Panc1 (cell line): ENCODE data around the gene KTN1. TPM values are rescaled to one million over a fixed set of nuclear protein-coding genes. Genes with fewer than 3 reads are reported as not detected.

Source experiments
- ATAC-seq: fragments of 200-7000 bp; cut with Tn5 transposase; 2 replicates; pipeline ENCODE4 v1.9.1; 2020; ENCODE audit warnings: mild to moderate bottlenecking, moderate library complexity
- BruUV-seq: library from RNA; stranded (reverse); fragments of 400-500 nt; replicated peaks from 2 replicates; lab custom pipeline; 2021; lab: Mats Ljungman, UMichigan
- CTCF ChIA-PET: fragments of 300-600 bp; sonication (Branson Sonifier 250); formaldehyde crosslinking; loops from one replicate; lab custom pipeline; 2022; ENCODE audit warnings: antibody characterized with exemption; lab: Charles Lee
- POLR2A ChIA-PET: fragments of 300-600 bp; sonication (Branson Sonifier 250); formaldehyde crosslinking; loops from one replicate; lab custom pipeline; 2022; ENCODE audit warnings: antibody characterized with exemption; lab: Charles Lee
- DNase-seq: peaks from one replicate; pipeline ENCODE4 v3.0.0-alpha.2; 2010; ENCODE audit warnings: low read depth, low spot score
- H3K27ac ChIP-seq: 2 replicates; pipeline ENCODE4 v1.5.1; 2011; ENCODE audit warnings: mild to moderate bottlenecking, low read length, inconsistent platforms
- H3K27me3 ChIP-seq: fragments of 200-500 bp; sonication (Bioruptor generic); 2 replicates; pipeline ENCODE4 v1.6.0; 2014; ENCODE audit warnings: low read length, inconsistent platforms; ENCODE audit not compliant: control insufficient read depth, insufficient read depth
- H3K36me3 ChIP-seq: fragments of 200-500 bp; sonication (Bioruptor generic); 2 replicates; pipeline ENCODE4 v1.5.1; 2014; ENCODE audit warnings: inconsistent platforms, mild to moderate bottlenecking, low read length, moderate library complexity; ENCODE audit not compliant: control insufficient read depth, insufficient read depth
- H3K4me1 ChIP-seq: 2 replicates; pipeline ENCODE4 v1.5.1; 2011; ENCODE audit warnings: inconsistent platforms, mild to moderate bottlenecking, low read length, moderate library complexity; ENCODE audit not compliant: control insufficient read depth, insufficient read depth
- H3K4me3 ChIP-seq, 2 experiments: 2 replicates each; pipeline ENCODE4 v1.5.1; 2011 to 2012; ENCODE audit warnings: low read depth in 2 of 2, low read length in 2 of 2, mild to moderate bottlenecking in 2 of 2, inconsistent platforms in 1 of 2, moderate library complexity in 1 of 2
- H3K9me3 ChIP-seq: fragments of 200-500 bp; sonication (Bioruptor generic); 2 replicates; pipeline ENCODE4 v1.5.1; 2014; ENCODE audit warnings: low read depth, mild to moderate bottlenecking, inconsistent platforms, low read length, moderate library complexity; ENCODE audit not compliant: control insufficient read depth, insufficient read depth
- POLR2AphosphoS5 ChIP-seq: IDR thresholded peaks from 2 replicates; pipeline ENCODE4 v1.6.1; 2012; ENCODE audit warnings: mild to moderate bottlenecking, low read depth, low read length, moderate library complexity
- SIN3A ChIP-seq: IDR thresholded peaks from 2 replicates; pipeline ENCODE4 v1.6.1; 2012; ENCODE audit warnings: low read depth, mild to moderate bottlenecking, low read length, moderate library complexity, borderline replicate concordance; ENCODE audit not compliant: insufficient read depth
- TCF7L2 ChIP-seq: IDR thresholded peaks from 2 replicates; pipeline ENCODE4 v1.6.1; 2011; ENCODE audit warnings: mild to moderate bottlenecking, low read depth, low read length, inconsistent platforms
- in situ Hi-C: cut with HindIII; loops from 2 replicates; pipeline ENCODE4 v1.10.0; 2016; ENCODE audit warnings: low sequenced_read_pairs, low pct_unique_long_range_greater_than_20kb
- intact Hi-C: fragments of 100-400 bp; cut with micrococcal nuclease; formaldehyde crosslinking; loops from one replicate; pipeline ENCODE4 v1.10.0; 2022; ENCODE audit not compliant: unreplicated experiment
- total RNA-seq: library from RNA; stranded (reverse); gene quantifications from one replicate; pipeline ENCODE4 v1.2.1, GENCODE V29; 2021; ENCODE audit not compliant: unreplicated experiment
- TF ChIP-seq, protein P1 (sequence below), 2 experiments: IDR thresholded peaks; 2 replicates each; pipeline ENCODE4 v1.6.1; 2011 to 2012; ENCODE audit warnings: low read depth in 2 of 2, control low read depth in 1 of 2, low read length in 1 of 2, mild to moderate bottlenecking in 1 of 2, moderate library complexity in 1 of 2; ENCODE audit not compliant: insufficient read depth in 1 of 2
- TF ChIP-seq, protein P2 (sequence below): fragments of 450-650 bp; IDR thresholded peaks from 2 replicates; pipeline ENCODE4 v1.5.1; 2017; ENCODE audit warnings: mild to moderate bottlenecking

The KTN1 gene
- total RNA-seq, 1 experiment from 2014 or later, result 310 TPM

DNA sequence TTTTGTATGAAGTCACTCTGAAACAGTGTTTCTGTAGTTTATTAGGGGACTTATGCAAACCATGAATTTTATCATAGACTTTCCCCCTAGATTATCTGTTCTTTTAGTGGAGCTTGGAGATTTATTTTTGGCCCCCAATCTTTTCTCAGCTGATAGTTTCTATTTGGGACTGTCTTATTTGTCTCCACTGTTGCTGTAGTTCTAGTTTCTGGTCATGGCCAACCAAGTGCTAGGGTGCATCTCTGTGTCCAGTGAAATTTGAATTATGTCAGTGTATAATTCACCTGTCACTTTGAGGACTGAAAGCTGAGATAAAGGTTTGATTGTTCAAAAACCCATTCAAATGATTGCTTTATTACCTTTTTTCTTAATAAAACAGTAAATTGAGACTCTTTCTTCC, 61.3 kb downstream of the KTN1 start:
- no TSS peak for BruUV-seq
- intact Hi-C loops (no loop called here), in situ Hi-C loops (no loop called here)
- POLR2A ChIA-PET, result no interaction called here
- Histone ChIP-seq H3K4me3 (no peak overlapping the region), H3K36me3 (peaks cover 65% of the 10 kb centered on the region), H3K27ac (no peak overlapping the region), H3K27me3 (no peaks in the 10 kb centered on the region), H3K4me1 (no peaks in the 10 kb centered on the region), H3K9me3 (no peaks in the 10 kb centered on the region)
- no peak for DNase-seq
- ATAC-seq, result no peak
- TF ChIP-seq, protein P1, sequence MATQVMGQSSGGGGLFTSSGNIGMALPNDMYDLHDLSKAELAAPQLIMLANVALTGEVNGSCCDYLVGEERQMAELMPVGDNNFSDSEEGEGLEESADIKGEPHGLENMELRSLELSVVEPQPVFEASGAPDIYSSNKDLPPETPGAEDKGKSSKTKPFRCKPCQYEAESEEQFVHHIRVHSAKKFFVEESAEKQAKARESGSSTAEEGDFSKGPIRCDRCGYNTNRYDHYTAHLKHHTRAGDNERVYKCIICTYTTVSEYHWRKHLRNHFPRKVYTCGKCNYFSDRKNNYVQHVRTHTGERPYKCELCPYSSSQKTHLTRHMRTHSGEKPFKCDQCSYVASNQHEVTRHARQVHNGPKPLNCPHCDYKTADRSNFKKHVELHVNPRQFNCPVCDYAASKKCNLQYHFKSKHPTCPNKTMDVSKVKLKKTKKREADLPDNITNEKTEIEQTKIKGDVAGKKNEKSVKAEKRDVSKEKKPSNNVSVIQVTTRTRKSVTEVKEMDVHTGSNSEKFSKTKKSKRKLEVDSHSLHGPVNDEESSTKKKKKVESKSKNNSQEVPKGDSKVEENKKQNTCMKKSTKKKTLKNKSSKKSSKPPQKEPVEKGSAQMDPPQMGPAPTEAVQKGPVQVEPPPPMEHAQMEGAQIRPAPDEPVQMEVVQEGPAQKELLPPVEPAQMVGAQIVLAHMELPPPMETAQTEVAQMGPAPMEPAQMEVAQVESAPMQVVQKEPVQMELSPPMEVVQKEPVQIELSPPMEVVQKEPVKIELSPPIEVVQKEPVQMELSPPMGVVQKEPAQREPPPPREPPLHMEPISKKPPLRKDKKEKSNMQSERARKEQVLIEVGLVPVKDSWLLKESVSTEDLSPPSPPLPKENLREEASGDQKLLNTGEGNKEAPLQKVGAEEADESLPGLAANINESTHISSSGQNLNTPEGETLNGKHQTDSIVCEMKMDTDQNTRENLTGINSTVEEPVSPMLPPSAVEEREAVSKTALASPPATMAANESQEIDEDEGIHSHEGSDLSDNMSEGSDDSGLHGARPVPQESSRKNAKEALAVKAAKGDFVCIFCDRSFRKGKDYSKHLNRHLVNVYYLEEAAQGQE (IDR thresholded peaks at IDR 0.05; ENCODE audit: insufficient read depth in 1 of 2, low read depth in 2 of 2, low read length in 1 of 2), result no peak
- TF ChIP-seq, protein P2, sequence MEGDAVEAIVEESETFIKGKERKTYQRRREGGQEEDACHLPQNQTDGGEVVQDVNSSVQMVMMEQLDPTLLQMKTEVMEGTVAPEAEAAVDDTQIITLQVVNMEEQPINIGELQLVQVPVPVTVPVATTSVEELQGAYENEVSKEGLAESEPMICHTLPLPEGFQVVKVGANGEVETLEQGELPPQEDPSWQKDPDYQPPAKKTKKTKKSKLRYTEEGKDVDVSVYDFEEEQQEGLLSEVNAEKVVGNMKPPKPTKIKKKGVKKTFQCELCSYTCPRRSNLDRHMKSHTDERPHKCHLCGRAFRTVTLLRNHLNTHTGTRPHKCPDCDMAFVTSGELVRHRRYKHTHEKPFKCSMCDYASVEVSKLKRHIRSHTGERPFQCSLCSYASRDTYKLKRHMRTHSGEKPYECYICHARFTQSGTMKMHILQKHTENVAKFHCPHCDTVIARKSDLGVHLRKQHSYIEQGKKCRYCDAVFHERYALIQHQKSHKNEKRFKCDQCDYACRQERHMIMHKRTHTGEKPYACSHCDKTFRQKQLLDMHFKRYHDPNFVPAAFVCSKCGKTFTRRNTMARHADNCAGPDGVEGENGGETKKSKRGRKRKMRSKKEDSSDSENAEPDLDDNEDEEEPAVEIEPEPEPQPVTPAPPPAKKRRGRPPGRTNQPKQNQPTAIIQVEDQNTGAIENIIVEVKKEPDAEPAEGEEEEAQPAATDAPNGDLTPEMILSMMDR, result no peak
- no peak for TF ChIP-seq TCF7L2
- TF ChIP-seq SIN3A, result no peak
- TF ChIP-seq POLR2AphosphoS5, result no peak
- CTCF ChIA-PET, result interaction anchor here (1.2 kb wide), 1 partner anchor 195 kb away, joined by 7 read pairs; no protein-coding TSS in a partner anchor

DNA sequence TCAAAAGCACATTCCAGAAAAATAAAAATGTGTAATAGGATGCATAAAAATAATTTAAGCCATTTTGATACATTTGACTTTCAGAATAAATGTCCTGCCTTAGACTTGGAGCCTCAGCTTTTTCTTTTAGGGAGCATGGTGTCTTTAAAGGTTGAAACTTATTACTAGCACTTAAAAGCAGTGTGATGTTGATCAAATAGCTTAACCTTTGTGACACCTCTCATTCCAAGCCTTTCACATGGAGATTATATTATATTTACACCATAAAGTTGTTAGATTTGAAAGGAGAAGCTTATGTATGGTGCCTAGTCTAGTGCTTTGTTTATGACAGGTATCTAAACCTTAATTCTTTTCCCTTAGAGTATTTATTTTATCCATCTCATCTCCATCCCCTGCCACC, 61.9 kb downstream of the KTN1 start:
- H3K4me3 ChIP-seq, result no peak overlapping the region
- no TSS peak for BruUV-seq
- H3K9me3 ChIP-seq, result no peaks in the 10 kb centered on the region
- POLR2A ChIA-PET, result no interaction called here
- intact Hi-C loops (no loop called here), in situ Hi-C loops (no loop called here)
- peaks cover 59% of the 10 kb centered on the region for H3K36me3 ChIP-seq
- H3K27ac ChIP-seq, result no peak overlapping the region
- DNase-seq (no peak), ATAC-seq (no peak)
- no peak for TF ChIP-seq POLR2AphosphoS5
- TF ChIP-seq, protein P2, result no peak
- CTCF ChIA-PET, result interaction anchor here (1.2 kb wide), 1 partner anchor 195 kb away, joined by 7 read pairs; no protein-coding TSS in a partner anchor
- no peaks in the 10 kb centered on the region for H3K4me1 ChIP-seq
- H3K27me3 ChIP-seq, result no peaks in the 10 kb centered on the region
